GM12872 (cell line): ENCODE data around the gene TRIP10.
A peak's percentile ranks its signal among the peaks of the same experiment; 100 is the strongest.

Experiments
- CTCF ChIP-seq: IDR thresholded peaks from 3 replicates; pipeline ENCODE4 v1.5.1; 2011; ENCODE audit warnings: low read depth, mild to moderate bottlenecking, low read length, moderate library complexity; ENCODE audit not compliant: insufficient read depth

TRIP10 gene

GRCh38 chr19:6712692-6713670, 26.5 kb upstream of the TRIP10 start:
- no peak for TF ChIP-seq CTCF

- TF ChIP-seq CTCF, result no peak
These were observed 25.4 kb upstream of the TRIP10 start for GRCh38 chr19:6713773-6714692.

- TF ChIP-seq CTCF, result no peak
These were observed 24.5 kb upstream of the TRIP10 start for GRCh38 chr19:6714749-6715555.

GRCh38 chr19:6716610-6716970, 22.9 kb upstream of the TRIP10 start:
- TF ChIP-seq CTCF, result no peak

- TF ChIP-seq CTCF, result peak; percentile 34; the same call in 2 of the 3 replicates
These were observed 22.4 kb upstream of the TRIP10 start for GRCh38 chr19:6717036-6717435.

GRCh38 chr19:6717441-6717971, 22.0 kb upstream of the TRIP10 start:
- no peak for TF ChIP-seq CTCF
